ENCODE measurements around the gene TJP2.
"Not testable (repeated sequence)": the region's sequence is repeated elsewhere in the genome, so short reads cannot be mapped to it uniquely, and the experiment has no call there.

Gene TJP2

DNA sequence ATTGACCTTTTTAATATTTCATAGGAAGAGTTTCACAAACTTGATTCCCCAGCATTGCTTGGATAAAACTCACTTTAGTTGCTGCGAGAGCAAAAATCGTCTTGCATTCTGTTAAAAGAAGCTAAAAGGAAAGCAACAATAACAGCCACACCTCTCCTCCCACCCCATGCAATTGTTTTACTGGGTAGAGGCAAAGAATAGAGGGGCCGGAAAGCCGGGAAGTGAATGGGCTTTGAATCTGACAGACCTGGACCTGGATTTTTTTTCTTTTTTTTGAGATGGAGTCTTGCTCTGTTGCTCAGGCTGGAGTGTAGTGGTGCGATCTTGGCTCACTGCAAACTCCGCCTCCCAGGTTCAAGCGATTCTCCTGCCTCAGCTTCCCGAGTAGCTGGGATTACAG, 9.5 kb upstream of the TJP2 start:
- not testable (repeated sequence) for DNase-seq

DNA sequence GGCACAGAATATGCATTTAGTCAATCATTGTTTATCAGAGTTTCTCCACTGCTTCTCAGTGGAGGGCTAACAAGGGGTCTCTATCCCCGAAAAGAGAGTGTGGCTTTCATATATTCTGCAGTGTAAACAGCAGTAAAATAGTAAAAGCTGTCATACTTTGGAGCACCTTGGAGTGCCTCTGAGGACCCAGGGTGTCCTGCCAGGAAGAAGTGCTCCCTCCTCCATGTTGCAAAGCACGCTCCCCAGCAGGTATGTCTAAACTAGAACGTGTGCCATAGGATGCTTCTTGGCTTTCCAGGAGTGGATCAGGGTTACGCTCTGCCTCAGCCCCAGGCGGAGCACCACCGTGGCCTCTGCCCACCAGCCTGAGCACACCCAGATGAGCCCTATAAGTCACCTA, 8.5 kb upstream of the TJP2 start:
- DNase-seq = no peak

DNA sequence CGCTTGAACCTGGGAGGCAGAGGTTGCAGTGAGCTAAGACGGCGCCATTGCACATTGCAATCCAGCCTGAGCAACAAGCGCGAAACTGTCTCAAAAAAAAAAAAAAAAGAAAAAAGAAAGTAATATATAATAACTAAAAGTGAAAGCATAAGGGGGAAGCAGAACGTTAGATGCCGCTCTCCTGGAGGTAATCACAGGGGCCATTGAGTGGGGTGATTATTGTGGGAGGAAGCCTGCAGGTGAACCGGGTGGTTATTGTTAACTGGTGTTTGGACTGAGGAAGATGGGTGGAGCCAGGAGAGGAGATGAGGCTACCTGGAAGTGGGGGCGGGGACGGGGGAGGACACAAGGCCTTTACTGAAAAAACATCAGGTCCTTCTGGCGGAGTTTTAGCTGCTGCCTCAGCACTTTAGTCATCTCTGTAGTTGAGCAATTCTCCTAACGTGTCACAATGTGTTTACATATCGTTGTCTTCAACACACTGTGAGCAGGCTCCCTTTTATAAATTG, 5.3 kb upstream of the TJP2 start:
- DNase-seq = peak; percentile 85

DNA sequence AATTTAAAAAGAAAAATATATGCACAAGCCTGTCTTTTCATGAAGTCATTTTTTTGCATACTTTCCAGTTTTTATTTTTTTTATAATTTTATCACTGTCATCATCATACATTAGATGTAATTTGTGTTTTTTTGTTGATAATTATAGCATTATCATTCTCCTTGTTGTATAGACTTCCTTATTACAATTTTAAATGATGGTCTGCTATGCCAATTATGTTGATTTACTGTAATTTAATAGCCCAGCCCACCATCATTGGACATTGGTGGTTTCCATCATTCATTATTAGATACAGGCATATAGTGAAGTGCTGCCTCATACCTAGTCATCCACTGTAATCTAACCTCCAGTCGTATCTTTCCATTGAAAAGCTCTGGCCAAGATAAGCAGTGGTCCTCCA, 3.8 kb upstream of the TJP2 start:
- no peak for DNase-seq

DNA sequence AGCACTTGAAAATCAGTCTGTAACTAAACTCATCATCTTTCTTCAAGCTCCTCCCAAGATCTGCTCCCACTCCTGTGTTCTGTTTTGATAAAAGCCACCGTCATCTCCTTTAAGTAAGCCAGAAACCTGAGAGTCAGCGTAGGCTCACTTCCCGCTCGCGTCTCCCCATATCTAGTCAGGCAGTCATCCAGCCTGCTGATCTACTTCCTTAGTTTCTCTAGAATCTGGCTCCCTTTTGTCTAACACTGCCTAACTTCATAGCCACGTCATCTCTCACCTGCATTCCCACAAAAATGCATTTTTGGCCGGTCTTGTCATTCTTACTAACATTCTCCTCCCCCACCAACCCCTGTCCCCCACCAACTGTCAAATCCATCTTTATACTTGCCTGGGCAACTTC, 3.0 kb upstream of the TJP2 start:
- DNase-seq = no peak

DNA sequence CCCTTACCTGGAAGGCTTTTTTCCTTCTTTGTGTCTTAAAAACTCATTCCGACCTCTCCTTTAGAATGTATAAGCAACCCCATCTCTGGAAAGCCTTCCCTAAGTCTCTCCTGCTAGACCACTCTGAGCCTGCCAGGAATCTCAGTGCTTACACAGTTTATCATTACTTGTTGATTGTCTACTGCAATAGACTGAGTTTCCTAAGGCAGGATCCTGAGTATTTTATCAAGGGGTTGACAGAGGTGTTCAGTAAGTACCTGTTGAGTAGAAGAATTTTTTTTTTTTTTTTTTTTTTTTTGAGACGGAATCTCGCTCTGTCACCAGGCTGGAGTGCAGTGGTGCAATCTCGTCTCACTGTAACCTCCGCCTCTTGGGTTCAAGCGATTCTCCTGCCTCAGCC, 2.6 kb upstream of the TJP2 start:
- DNase-seq = no peak

DNA sequence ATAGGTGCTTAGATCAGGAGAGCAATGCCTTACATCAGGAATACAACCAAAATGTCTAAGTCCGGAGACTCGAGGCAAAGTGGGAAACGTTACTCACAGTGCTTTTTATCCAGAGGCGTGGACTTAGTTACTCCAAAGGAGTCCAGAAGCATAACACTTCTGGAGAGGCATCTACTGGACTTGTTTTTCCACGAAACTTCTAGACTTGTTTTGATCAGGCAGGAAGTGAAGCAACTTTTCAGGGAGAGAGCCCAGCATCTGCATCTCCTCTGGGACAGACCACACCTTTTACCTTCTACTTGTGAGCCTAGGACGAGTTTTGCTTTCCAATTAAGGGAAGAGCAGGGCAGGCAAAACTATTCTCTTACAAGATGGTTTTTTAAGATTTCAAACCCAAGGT, 1.2 kb upstream of the TJP2 start:
- DNase-seq = no peak

DNA sequence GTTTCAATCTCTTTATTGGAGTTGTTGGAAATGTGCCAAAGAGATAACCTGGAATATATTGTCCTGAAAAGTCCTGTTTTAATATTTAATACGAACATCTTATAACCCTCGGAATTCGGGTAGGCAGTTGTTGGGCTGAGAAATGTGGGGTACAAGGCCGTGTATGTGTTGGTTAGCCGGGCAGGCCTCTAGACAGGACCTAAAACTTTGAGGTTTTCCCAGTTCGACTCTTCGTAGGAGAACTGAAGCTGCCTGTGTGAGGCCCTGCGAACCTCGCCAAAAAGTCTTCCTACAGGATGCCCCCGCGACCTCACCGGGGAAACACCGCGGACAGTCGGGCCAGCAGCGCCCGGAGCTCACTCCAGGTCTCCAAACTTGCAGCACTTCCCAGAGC, 583 bp upstream of the TJP2 start:
- no peak for DNase-seq

DNA sequence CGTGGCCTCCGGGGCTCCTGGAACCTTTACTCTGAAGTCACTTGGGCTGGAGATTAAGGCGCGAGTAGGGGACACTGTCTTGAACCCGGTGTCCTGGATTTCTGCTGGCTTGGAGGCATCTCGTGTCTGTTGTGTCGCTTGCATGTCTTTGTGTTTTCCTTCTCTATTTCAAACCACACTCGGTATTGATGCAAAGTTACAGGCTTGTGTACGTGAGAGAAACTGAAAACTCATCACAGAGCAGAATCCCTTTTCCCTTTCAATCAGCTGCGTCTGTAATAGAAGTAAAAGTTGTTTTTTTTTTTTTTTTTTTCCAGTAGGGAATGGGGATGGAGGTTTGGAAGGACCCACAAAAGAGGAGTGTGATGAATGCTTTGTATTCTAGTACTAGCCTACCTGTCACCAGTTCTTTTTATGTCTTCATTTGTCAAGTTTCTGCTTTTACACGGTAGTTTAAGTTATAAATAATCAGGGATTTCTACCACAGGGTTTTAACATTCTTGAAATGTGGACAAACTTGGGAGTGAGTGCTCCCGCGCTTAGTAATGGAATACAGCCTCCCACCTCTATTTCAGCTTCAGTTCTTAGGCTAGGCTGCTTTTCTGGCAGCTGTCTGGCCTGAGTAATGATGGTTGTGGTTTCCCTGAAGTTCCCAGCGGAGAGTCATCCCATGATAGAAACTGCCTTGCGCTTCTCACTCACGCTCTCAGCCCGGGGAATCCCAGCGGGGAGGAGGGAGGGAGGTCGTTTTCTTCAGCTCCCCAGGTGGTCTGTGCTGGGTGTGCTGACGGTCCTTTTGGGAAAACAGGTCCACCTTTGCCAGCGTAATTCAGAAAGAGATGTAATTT, 763 bp downstream of the TJP2 start:
- peak; percentile 15 for DNase-seq

DNA sequence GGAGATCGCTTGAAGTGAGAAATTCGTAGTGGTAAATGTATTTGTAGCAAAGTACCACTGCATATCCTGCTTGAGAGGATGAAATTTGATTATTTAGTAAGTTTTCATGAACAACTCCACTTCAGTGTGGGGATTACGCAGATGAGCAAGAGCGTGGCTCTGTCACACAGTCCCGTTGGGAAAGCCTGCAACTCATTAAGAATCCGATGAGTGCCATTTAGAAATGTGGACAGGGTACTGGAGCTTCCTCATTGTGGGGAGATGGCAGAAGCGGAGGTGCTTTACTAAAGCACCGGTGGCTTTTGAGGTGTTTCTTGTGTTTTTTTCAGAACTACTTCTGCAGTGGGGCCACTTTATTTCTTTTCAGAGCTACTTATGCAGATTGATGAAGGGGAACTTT, 1.4 kb downstream of the TJP2 start:
- DNase-seq = no peak

DNA sequence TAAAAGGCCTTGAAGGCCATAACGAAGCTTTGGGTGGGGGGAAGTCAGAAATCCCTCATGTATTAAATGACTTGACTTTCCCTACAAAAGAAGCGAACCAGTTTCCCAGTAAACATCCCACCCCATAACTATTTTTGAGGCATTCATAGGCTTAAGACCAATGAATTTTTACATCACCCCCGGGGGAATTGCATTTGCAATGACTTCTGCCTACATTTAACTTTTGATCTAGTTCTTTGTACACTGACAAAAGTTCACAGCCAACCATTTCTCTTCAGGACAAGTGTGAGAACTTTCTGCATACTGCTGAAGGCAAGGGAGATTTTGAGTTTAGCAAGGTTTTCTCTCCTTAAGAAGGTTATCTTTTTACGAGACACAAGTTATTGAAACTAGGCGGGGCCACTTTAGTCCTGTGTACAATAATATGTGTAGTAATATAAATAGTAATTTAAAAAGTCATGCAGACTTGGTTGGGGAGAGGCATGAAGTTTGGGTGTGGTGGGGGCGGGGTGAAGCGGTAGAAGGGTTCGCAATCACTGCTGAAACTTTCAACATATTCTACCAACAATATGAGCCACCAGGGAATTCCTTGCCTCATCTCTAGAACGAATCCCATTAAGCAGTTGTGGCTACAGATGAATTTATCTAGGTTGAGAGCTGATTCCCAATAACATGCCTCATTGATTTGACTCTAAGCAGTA, 2.5 kb downstream of the TJP2 start:
- DNase-seq = no peak

DNA sequence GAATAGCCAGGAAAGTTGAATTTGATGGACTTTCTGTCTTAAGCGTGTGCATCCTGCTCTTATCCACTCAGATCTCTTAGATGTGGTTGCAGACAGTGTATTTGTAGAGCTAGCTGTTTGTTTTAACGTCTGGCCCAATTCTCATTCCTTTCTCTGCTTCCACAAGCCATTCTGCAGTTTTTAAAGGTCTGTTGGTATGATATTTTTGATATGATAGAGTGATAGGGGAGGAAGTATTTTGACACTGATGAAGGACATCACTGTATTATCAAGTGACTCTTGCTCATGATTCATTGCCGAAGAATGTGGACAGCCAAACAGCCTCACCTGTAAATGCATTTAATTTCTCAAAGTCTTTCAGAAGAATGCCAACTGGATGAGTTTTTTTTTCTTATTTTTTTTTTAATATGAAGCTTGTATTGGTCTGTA, 4.5 kb downstream of the TJP2 start:
- no peak for DNase-seq

DNA sequence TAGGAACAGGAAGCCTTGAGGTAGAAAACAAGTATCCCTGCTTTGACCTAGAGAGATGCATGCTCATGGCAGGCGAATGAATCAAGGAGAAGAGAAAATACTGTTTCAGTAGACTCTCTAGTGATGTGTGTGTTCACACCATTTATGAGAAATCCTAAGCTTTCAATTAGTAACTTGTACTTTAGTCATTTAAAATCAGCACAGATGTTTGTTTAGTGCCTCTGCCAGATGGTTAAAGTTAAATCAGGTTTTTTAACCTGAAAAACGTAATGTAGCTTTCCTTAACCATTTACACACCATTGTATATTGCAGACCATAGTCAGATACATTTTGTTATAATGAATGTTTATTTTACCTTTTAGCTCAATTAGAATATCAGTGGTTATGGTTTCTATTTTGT, 5.0 kb downstream of the TJP2 start:
- no peak for DNase-seq

DNA sequence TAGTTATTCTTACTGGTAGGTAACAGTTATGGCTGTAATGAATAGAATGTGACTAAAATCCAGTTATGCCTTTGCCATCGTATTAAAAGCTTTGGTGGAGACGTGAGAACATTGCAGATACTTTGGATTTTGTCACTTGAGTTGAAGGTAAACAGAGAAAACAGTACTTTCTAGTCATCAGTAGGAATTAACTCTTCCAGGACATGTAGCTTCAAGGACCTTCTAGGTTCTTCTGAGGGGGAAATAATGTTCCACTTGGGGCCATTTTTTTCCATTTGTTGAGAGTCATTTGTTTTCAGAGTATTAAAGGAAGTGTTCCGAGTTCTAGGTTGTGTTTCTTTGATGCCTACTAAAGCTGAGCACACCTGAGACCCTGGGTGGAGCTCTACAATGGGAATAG, 6.1 kb downstream of the TJP2 start:
- DNase-seq = no peak

DNA sequence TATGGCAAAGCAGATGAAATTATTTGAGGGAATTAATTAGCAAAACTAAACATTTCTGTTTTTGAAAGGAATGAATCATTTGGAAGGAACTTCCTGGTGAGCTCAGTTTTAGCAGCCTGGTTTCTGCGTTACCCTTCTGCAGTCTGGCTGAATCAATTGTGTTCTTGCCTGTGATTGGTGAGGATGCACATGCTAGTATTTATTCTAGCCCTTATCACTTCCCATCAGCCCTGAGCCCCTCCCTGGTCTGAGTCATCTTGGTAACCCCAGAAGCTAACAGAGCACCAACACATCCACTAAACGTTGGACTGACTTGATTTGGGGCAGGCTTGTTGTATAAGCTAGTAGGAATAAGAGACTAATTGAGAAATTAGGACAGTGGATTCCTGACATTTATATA, 6.6 kb downstream of the TJP2 start:
- DNase-seq = peak; percentile 16

DNA sequence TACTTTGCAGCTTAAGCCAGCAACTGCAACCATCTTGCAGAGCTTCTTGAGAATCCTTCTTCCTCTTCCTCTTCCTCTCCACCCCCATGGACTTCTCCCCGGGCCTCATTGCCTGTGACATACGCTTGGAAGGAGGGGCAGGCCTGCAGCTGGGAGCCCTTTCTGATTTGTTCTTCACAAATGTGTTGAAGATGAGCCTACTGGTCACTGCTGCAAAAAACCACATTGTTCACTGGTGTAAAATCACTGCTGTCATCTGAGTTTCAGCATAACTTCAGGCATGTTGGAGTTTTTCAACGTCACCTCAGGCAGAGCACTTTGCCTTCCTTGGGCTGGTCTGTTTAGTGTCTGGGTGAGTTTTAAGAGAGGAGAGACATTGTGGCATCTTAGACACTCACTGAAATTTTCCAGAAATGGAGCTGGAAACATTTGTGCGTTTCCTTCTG, 7.9 kb downstream of the TJP2 start:
- DNase-seq = no peak

DNA sequence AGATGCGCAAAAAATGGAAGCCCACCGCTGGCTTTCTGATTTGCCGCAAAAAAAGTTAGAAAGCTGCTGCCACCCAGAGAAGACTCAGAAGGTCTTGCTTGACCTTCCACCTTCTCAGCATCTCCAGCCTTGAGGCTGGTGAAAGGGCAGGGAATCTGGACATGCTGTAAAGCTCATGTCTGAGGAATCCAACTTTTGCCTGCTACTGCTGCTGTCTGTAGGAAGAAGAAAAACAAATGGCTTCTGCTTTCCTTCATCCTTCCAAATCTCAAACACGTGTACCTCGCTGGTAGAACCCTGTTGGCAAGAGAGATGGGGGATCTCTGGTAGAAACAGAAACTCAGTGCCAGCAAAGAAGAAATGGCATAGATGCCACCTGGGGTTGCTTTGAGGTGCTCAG, 10.2 kb downstream of the TJP2 start:
- DNase-seq = no peak

DNA sequence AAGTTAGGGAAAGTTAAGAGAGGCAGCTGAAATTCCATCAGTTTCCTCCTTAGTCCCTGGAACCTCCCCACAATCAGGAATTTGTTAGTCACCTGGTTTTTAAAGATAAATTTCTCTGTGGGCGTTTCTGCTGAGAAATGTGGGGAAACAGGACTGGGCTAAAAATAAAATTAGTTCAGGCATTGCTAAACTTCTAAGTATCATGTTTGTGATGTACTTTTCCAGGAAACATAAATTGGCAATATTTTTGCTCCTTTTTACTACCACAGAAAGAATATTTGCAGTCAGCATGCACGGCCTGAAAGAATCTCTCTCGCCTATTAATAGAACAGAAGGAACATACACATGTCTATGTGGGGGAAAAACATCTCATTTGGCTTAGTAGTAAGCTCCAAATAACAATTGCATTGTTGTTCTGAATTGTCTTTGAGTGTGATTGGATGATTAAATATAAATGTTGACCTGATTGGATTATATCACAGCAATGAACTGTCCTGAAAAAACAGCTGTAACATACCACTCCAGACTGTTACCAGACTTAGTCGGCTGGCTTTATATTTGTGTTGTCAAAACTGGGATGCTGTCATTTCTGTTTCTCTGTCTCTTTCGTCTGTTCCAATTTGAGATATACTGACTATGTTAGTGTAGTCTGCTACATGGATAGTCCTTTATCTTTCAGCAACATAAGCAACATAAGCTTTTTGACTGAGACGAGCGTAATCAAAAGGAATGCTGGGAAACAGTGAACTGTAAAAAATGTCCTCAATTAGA, 12.9 kb downstream of the TJP2 start:
- no peak for DNase-seq

DNA sequence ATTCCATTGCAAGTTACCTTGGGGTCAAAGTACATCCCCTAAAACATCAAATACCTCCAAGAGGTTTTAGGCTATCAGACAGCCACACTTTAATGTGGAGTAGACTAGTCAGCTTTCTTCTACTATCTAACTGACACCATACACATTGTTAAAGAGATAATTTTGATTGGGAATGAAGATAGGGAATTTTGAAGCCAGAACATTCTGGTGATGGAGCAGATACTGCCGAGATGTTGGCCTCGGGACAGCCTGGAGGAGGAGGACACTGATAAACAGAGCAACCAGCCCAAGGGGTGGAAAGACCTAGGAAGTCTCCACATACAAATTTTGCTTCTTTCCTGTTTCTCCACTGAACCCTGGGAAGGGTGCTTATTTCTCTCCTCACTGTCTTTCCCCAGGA, 14.9 kb downstream of the TJP2 start:
- no peak for DNase-seq

DNA sequence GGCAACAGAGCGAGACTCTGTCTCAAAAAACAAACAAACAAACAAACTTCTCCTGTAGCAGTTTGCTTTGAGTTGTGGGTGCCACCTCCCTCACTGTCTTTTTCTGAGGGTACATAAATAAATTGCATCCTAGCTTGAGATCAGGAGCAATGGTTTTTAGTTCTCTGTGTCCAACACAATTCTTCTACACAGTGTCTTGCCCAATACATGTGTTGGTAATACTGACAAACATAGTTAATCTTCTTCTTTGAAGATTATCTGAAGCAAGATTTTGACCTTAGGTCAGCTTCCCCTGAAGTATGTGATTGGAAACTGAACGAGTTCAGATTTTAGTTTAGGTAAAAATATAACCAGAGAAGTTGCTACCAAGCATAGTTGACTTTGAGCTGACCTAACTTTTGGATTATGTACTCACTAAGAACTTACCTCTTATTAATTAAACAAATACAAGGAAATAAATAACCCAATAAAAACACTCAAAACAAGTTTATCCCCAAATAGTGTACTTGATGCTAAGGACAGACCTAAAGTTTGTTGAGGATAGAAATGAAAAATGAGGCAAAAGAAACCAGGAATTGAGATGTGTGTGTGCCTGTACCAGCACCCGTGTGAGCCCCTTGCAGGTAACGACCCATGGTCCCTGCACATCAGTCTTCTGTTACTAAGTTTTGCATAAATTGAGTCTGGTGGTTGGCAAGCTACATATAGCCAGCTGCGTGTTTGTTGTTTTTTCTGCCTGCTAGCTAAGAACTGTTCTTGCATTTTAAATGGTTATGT, 16.2 kb downstream of the TJP2 start:
- DNase-seq = no peak

DNA sequence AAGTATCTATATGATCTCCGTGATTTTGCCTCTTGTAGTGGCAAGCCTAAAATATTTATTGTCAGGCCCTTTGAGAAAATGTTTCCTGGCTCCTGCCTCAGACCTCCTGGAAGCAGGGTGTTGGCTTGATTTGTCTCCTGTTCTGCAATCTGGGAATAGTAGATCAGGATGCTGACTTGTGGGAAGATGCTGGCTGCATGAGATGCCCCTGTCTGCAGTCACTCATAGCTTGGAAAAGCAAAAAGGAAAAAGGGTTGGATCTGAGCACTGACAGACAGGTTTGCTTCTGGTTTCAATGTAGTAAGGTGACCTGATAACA, 16.7 kb downstream of the TJP2 start:
- DNase-seq = no peak

DNA sequence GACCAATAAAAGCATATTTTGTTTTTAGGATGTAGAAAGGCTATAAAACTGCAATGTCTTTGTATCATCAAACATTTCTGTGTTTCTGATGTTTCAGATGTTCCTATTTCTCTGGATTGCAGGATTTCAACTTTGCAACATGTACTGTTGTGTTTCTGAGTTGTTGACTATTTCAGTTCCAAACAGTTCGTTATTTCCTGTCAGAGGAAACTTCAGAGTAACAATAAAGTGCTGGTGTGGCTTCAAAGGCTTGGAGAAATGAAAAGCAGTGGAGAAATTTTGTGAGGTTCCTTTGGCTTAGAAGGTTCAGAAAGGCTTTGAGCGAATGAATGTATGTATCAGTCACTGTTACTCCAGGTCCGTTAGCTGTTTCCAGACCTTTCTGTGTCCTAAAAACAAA, 17.2 kb downstream of the TJP2 start:
- DNase-seq = no peak

DNA sequence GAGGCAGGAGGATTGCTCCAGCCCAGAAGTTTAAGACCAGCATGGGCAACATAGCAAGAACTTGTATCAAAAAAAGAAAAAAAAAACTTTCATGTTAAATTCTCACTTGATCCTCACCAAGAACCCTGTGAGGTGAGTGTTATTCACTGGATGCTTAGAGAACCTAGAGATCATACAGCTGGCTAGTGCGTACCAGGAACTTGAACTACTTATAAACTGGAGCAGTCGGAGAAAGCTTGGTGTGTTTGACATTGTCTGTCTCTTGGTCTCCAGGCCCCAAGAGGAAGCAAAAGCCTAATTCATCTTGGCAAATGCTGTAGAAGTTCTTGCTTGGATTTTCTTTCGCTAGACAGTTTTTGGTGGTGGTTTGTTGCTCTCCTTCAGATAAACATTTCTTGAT, 18.1 kb downstream of the TJP2 start:
- no peak for DNase-seq
